Peyer's patch (tissue), 4 donors: Measurements from ENCODE around the gene PRDM15.

Experiments used
- CTCF ChIP-seq, 6 experiments: fragments of 450-650 bp in 4 of 6; fragments of 200-600 bp in 2 of 6; sonication (generic) in 1 of 6; IDR thresholded peaks; one replicate each; pipeline ENCODE4 v1.5.1; 2017 to 2019; ENCODE audit warnings: antibody characterized with exemption in 6 of 6, mild to moderate bottlenecking in 3 of 6, moderate library complexity in 1 of 6
- POLR2A ChIP-seq, 2 donors: fragments of 450-650 bp; IDR thresholded peaks; one replicate each; pipeline ENCODE4 v1.5.1; 2017; ENCODE audit warnings: antibody characterized with exemption in 2 of 2, mild to moderate bottlenecking in 2 of 2, moderate library complexity in 2 of 2

- no peak for TF ChIP-seq CTCF (IDR thresholded peaks at IDR 0.05)
- no peak for TF ChIP-seq POLR2A (IDR thresholded peaks at IDR 0.05)
These were observed 53.3 kb downstream of the PRDM15 start for GRCh38 chr21:41825881-41826280.
